RWPE2 (cell line): ENCODE data around the gene HTATSF1.

Source experiments
- ATAC-seq: fragments of 200-7000 bp; cut with Tn5 transposase; 3 replicates; pipeline ENCODE4 v1.9.1; 2021; ENCODE audit warnings: low read depth
- DNase-seq: peaks from one replicate; pipeline ENCODE4 v3.0.0-alpha.2; 2020; ENCODE audit warnings: low spot score
- H3K27ac ChIP-seq: fragments of 450-650 bp; 2 replicates; pipeline ENCODE4 v1.5.1; 2017; ENCODE audit warnings: mild to moderate bottlenecking; ENCODE audit not compliant: poor library complexity, severe bottlenecking
- H3K27me3 ChIP-seq: fragments of 250-450 bp; sonication (Bioruptor Pico); 2 replicates; pipeline ENCODE4 v1.5.1; 2021; ENCODE audit warnings: mild to moderate bottlenecking, moderate library complexity; ENCODE audit not compliant: insufficient read depth, poor library complexity, severe bottlenecking
- H3K36me3 ChIP-seq: fragments of 250-450 bp; sonication (Bioruptor Pico); 2 replicates; pipeline ENCODE4 v1.5.1; 2020; ENCODE audit warnings: low read depth, mild to moderate bottlenecking, moderate library complexity
- H3K4me1 ChIP-seq: fragments of 250-450 bp; sonication (Bioruptor Pico); 2 replicates; pipeline ENCODE4 v1.5.1; 2021; ENCODE audit warnings: mild to moderate bottlenecking, moderate library complexity; ENCODE audit not compliant: insufficient read depth, poor library complexity, severe bottlenecking
- H3K4me3 ChIP-seq: fragments of 250-450 bp; sonication (Bioruptor Pico); 2 replicates; pipeline ENCODE4 v1.5.1; 2021; ENCODE audit warnings: mild to moderate bottlenecking, moderate library complexity; ENCODE audit not compliant: severe bottlenecking
- H3K9me3 ChIP-seq: fragments of 250-450 bp; sonication (Bioruptor Pico); 2 replicates; pipeline ENCODE4 v1.5.1; 2021; ENCODE audit warnings: mild to moderate bottlenecking, moderate library complexity; ENCODE audit not compliant: severe bottlenecking
- TF ChIP-seq, protein P1 (sequence below): fragments of 450-650 bp; IDR thresholded peaks from one replicate; pipeline ENCODE4 v1.5.1; 2017; ENCODE audit warnings: mild to moderate bottlenecking, moderate library complexity; ENCODE audit not compliant: poor library complexity, severe bottlenecking

The HTATSF1 gene

DNA sequence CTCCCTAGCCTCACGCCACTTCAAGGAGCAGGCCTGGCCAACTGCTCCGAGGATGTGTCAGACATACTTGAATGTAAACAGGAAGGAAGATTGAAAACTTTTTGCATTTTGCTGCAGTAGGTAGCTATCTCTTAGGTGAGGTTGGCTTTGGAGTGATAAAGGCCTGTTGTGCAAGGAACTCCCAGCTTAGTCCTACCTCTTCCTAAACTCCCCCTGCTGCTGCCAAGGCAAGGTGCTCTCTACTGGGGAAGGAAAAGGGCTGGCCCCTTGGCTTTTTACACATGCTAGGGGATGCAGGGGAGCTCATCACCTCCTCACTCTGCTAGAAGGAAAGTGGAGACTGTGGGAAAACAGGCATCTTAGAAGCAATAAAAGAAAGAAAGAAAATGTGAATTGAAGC lies 20.4 kb upstream of the HTATSF1 start:
- no peaks in the 10 kb centered on the region for H3K36me3 ChIP-seq
- H3K9me3 ChIP-seq: no peaks in the 10 kb centered on the region
- H3K27me3 ChIP-seq: no peaks in the 10 kb centered on the region
- TF ChIP-seq, protein P1, sequence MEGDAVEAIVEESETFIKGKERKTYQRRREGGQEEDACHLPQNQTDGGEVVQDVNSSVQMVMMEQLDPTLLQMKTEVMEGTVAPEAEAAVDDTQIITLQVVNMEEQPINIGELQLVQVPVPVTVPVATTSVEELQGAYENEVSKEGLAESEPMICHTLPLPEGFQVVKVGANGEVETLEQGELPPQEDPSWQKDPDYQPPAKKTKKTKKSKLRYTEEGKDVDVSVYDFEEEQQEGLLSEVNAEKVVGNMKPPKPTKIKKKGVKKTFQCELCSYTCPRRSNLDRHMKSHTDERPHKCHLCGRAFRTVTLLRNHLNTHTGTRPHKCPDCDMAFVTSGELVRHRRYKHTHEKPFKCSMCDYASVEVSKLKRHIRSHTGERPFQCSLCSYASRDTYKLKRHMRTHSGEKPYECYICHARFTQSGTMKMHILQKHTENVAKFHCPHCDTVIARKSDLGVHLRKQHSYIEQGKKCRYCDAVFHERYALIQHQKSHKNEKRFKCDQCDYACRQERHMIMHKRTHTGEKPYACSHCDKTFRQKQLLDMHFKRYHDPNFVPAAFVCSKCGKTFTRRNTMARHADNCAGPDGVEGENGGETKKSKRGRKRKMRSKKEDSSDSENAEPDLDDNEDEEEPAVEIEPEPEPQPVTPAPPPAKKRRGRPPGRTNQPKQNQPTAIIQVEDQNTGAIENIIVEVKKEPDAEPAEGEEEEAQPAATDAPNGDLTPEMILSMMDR: no peak
- DNase-seq: no peak
- ATAC-seq: no peak
- H3K27ac ChIP-seq: no peak overlapping the region
- H3K4me3 ChIP-seq: no peak overlapping the region
- no peaks in the 10 kb centered on the region for H3K4me1 ChIP-seq

DNA sequence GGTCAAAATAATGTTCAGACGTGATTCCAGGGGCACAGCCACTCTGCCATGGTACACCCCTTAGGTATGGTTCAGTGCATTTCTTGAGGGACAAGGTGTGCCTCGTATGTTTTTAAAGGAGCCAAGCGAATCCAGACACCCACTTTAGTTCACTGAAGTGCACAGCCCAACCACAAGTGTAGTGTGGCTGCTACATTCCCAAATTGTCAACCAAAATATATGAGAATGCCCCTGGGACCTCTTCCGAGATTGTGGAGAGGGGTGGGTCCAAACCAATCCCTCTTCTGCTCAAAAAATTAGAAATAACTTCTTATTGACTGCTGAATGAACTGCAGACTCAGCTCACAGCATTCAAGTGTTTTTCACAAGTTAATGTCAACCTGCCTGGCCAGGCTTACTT lies 17.0 kb upstream of the HTATSF1 start:
- H3K27me3 ChIP-seq: no peaks in the 10 kb centered on the region
- H3K36me3 ChIP-seq: no peaks in the 10 kb centered on the region
- no peak overlapping the region for H3K27ac ChIP-seq
- TF ChIP-seq, protein P1: no peak
- H3K9me3 ChIP-seq: no peaks in the 10 kb centered on the region
- no peak overlapping the region for H3K4me3 ChIP-seq
- ATAC-seq: no peak
- no peak for DNase-seq
- H3K4me1 ChIP-seq: no peaks in the 10 kb centered on the region

DNA sequence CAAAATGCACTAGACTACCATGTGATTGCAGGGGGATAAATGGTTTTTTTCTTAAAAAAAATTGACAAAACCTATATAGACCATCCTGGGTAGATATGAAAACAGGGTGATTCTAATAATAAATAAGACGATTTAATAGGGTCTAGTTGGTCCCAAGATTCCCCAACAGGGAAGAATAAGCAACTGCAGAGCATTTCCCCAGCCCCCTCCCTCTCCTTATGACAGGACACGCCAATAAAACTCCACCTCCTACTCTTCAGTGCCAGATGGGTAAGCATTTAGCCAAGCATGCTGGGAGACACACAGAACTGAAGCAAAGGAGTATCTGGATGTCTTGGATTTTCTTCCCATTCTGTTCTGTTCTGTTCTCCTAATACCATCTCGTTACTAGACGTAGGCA lies 9.7 kb upstream of the HTATSF1 start, which contains the start of gene BRS3:
Gene BRS3 (plus strand): TSS at position 301 of the 400 bp plus-strand sequence. CDS start 168 bp downstream, outside the sequence.
- no peaks in the 10 kb centered on the region for H3K27me3 ChIP-seq
- no peaks in the 10 kb centered on the region for H3K9me3 ChIP-seq
- ATAC-seq (no peak), DNase-seq (no peak)
- H3K4me3 ChIP-seq: no peak within 1 kb of the TSS
- TF ChIP-seq, protein P1: no peak
- no peak within 1 kb of the TSS for H3K27ac ChIP-seq
- H3K36me3 ChIP-seq: no peaks in the 10 kb centered on the region
- H3K4me1 ChIP-seq: no peaks in the 10 kb centered on the region

DNA sequence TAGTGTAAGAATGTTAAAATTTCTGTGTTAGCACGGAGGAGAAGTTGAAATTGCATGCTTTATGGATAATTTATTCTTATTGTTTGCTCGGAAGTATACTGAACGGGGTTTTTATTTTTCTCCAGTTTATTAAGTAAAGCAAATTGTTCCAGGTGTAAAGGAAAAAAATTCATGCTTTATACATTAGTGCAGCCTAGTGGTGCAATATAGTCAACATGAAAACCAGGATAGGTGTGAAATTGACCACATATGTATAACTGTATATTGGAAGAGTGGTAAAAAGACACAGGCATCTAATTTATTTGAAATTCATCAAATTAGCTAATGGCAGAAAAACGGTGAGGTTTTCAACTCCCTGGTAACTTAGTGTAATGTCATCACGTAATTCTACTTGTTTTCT lies 8.7 kb upstream of the HTATSF1 start:
- Histone ChIP-seq H3K9me3 (no peaks in the 10 kb centered on the region), H3K27me3 (no peaks in the 10 kb centered on the region), H3K4me1 (no peaks in the 10 kb centered on the region), H3K4me3 (no peak overlapping the region), H3K27ac (no peak overlapping the region), H3K36me3 (no peaks in the 10 kb centered on the region)
- DNase-seq: no peak
- ATAC-seq: no peak
- TF ChIP-seq, protein P1: peak; percentile 40

DNA sequence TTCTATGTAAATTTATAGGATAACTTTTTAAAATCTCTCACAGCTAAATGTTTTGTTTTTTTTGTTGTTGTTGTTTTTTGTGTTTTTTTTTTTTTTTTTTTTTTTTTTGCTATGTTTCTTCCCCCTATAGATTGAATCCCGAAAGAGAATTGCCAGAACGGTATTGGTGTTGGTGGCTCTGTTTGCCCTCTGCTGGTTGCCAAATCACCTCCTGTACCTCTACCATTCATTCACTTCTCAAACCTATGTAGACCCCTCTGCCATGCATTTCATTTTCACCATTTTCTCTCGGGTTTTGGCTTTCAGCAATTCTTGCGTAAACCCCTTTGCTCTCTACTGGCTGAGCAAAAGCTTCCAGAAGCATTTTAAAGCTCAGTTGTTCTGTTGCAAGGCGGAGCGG lies 5.6 kb upstream of the HTATSF1 start:
- H3K27ac ChIP-seq: no peak overlapping the region
- no peaks in the 10 kb centered on the region for H3K27me3 ChIP-seq
- H3K4me1 ChIP-seq: no peaks in the 10 kb centered on the region
- no peaks in the 10 kb centered on the region for H3K9me3 ChIP-seq
- H3K36me3 ChIP-seq: no peaks in the 10 kb centered on the region
- H3K4me3 ChIP-seq: no peak overlapping the region
- DNase-seq (no peak), ATAC-seq (no peak)
- TF ChIP-seq, protein P1: no peak
